CD4-positive, alpha-beta T cell treated with Interleukin-1 beta for 1 hour (primary cell): ENCODE measurements around the gene AK5.

Experiments used
- DNase-seq, 2 donors: peaks; one replicate each; pipeline ENCODE4 v3.0.0-alpha.2; 2020 to 2022

The AK5 gene

GRCh38 chr1:77546890-77547289, 265.1 kb downstream of the AK5 start:
- no peak for DNase-seq

GRCh38 chr1:77548285-77548684, 266.5 kb downstream of the AK5 start:
- no peak for DNase-seq

DNA sequence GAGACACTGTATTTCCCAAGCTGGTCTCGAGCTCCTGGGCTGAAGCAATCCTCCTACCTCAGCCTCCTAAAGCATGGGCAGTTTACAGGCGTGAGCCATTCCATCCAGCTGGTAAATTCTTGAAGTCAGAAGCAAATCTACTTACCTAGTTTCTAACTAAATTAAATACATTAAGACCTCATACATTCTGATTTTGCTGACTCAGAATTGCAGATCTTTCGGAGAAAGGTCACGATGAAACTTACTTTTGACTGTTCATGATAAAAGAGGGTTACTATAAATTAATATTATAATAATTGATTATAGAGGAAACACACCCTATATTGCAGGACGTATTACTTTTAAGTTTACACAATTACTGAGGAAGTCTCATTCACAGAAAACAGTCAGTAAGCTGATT, 268.3 kb downstream of the AK5 start:
- DNase-seq, result no peak

DNA sequence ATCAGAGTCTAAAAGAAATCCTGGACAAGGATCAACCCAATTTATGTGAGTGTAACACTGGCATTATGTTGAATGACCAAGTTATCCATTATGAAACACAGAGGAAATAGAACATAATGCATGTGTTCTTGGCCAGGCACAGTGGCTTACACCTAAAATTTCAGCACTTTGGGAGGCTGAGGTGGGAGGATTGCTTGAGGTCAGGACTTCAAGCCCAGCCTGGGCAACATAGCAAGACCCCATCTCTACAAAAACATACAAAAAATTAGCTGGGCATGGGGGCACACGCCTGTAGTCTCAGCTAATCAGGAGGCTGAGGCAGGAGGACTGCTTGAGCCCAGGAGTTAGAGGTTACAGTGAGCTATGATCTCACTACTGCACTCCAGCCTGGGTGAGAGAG, 270.8 kb downstream of the AK5 start:
- no peak for DNase-seq

DNA sequence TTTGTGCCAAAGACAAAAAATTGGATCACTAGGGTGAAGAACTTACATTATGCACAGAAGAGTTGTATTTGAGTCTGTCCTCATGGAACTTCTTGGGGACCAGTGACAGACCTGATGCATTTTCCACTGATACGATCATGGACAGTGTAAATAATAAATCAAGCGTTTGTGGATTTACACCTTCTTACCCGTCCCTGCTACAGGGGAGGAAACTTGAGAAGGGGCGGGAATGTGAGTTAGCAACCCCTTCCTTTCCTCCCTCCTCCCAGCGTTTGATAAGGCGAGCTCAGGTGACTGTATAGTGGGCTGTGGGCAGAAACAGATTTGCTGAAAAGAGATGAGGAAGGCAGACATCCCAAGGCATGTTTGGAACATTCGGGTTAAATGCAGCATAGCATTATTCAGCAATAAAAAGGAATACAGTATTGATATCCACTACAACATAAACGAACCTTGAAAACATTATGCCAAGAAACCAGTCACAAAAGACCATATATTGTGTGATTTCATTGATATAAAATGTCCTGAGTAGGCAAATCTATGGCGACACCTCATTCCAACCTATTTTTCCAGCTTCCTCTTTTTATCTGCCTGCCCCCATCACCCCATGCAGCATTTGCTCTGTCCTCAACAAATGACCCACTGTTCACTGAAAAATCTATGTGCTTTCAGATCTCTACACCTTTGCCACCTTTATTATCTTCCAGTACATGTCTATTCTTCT, 271.9 kb downstream of the AK5 start:
- no peak for DNase-seq

DNA sequence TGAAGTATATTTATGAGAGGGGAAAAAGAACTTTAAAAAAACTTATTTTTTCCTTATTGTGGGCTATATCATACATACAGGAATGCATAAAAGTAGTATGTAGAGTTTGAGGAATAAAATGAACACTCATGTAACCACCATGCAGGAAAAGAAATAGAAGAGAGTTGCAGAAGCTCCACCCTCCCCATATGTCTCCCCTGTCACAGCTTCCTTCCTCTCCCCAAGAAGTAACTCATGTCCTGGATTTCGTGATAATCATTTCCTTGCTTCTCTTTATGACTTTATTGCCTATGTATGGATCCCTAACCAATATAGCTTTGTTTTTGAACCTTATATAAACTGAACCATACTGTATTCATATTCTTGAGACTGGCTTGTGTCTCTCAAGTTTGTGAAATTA, 274.2 kb downstream of the AK5 start:
- DNase-seq, result no peak

DNA sequence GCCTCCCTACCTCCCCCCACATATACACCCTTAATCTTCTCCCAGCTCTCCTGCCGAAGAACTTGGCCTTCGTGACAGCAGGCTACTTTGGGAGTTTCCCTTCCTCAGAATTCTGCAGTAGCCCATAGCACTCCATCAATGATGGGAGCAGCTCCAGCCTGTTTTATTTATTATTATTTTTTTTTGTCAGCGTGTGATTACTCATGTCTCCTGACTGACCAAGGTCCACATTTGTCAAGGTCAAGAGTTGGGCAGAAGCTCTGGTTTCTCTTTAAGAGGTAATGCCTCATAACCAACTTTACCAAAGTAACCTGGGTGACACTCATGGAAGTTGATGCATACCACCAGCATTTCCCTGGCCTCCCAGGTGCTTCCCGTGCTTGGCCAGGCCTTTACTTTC, 275.2 kb downstream of the AK5 start:
- no peak for DNase-seq

GRCh38 chr1:77558591-77559164, 276.9 kb downstream of the AK5 start:
- no peak for DNase-seq

- no peak for DNase-seq
These were observed 278.9 kb downstream of the AK5 start for GRCh38 chr1:77560741-77561140.

- no peak for DNase-seq
These were observed 280.9 kb downstream of the AK5 start for GRCh38 chr1:77562596-77563150.

DNA sequence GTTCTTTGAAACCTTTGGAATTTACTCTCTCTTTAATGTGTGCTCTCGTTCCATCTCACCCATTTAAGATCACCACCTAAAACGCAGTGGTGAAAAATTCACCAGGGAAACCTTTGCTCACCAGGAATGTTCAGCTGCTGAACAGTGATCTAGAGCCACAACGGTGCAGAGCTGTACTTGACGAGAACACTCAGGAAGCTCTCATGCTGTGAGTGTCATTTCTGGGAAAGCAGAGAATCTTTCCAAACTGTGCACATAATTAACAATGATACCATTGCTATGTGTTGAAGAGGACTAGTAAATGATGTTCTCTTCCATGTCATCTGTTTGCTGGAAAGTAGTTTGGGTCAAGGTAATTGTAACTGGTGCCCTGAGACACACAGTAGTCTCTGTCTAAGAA, 283.5 kb downstream of the AK5 start:
- no peak for DNase-seq

- no peak for DNase-seq
These were observed 289.8 kb downstream of the AK5 start for GRCh38 chr1:77571642-77572041.

DNA sequence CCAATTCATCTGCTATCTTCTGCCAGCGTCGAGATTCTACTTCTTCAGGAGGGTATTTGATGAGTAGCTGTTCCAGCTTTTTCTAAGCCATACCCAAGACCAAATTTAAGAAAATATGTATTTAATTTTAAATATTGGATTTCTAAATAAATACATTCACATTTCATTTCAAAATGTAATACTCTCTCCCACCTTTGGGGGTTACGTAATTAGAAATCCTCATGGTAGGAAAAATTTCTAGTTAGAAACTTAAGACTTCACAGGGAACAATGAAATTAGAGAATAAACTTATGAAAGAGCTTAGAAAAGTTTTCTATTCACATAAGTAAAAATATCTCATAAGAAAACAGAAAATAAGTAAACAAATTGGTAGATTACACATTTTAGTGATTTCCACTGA, 297.7 kb downstream of the AK5 start:
- DNase-seq, result no peak

GRCh38 chr1:77582905-77583304, 301.1 kb downstream of the AK5 start:
- no peak for DNase-seq

GRCh38 chr1:77583483-77583882, 301.7 kb downstream of the AK5 start:
- no peak for DNase-seq

- no peak for DNase-seq
These were observed 303.1 kb downstream of the AK5 start for GRCh38 chr1:77584884-77585283.

DNA sequence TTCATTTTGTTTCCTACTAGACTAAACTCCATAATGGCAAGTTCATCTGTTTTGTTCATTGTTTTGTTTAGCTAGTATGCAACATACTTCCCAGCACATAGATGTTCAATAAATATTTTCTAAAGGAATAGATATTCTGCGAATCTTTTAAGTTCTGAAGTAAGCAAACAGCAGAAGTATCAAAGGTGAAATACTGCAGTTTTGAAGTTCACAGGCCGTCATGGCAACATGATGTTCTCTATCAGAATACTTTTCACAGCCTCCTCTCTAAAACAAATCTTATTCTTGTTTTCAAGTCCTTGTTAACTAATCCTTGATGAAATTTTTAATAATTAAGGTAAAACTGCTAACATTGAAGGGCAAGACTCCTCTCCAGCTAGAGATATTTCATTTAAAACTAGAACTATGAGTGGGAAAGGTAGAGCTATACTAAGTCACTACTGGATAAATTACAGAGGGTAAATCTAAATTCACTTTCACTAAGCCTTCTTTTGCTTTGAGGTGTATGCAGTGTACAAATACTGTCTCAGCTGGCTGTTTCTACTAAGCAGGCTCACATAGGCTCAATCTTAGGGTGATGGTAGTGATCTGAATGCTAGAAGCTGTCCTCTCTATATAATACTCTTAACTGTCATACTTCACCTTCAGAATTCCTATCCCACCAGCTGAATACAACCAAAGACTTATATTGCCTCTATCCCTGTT, 303.9 kb downstream of the AK5 start:
- DNase-seq, result no peak

- DNase-seq, result no peak
These were observed 307.4 kb downstream of the AK5 start for GRCh38 chr1:77589231-77589630.

DNA sequence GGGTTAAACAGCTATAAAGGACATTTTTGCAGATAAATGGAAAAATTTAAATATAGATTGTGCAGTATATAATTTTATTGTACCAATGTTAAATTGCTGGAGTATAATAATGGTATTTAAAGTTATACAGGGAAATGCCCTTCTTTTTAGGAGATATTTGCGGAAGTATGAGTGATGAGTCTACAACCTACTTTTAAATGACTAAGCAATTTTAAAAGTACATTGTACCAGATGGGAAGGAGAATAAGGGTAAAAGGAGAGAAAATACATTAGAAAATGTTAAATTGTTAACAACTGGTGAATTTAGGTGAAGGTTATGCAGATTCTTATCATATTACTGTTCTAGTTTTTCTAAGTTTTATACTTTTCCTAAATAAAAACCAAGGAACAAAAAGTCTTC, 308.8 kb downstream of the AK5 start:
- DNase-seq, result no peak

DNA sequence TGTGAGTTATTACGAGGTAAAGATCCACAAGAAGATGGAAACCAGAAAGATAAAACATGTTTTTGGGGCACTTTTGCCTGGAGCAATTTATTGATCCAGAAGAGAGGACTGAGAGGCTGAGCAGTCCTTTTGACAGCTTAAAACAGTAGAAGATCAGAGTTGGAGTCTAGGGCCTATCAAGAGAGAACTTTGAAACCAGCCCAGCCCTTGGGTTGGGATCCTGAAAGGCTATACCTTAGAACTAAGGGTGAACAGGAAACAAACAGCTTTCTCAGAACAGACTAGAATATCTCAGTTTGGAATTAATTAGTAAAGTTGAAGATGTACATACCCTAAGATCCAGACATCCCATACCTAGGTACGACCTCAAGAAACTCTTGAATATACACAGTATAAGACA, 311.1 kb downstream of the AK5 start:
- no peak for DNase-seq

GRCh38 chr1:77594366-77595112, 312.7 kb downstream of the AK5 start:
- DNase-seq, result no peak

DNA sequence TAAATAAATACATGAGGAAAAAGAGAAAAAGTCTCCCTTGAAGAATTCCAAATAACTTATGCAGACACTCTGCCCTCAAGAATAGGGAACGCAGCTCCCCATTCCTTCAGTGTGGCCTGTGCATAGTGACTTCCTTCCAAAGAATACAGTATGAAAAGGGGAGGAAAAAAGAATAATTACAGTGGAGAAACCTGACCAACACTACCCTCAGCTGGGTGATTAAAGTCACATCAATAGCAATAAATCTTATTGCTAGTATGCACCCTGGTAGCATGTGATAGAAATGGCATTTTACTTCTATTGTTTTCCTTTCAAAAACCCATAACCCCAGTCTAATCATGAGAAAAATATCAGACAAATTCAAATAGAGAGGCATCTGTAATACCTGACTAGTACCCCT, 315.5 kb downstream of the AK5 start:
- DNase-seq, result no peak

DNA sequence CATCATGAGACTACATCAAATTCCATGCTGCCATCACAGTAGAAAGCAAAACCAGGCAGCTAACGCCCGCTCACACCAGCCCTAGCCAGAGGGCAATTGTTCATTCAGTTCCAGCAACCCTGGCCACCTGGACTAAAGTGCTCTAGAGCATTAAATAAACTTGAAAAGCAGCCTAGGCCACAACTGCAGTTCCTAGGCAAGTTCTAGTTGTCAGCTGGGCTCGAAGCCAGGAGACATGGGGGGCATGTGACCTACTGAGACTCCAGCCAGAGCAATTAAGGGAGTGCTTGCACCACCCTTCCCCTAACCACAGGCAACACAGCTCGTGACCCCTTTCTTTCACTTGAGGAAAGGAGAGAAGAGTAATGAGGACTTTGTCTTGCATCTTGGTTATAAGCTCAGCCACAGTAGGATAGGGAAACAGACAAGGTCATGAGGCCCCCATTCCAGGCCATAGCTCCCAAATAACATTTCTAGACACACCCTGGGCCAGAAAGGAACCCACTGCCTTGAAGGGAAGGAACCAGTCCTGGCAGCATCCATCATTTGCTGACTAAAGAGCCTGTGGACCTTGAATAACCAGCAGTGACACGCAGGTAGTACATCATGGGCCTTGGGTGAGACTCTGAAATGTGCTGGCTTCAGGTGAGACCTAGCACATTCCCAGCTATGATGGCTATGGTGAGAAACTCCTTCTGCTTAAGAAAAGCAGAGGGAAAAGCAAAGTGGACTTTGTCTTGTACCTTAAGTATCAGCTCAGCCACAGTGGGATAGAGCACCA, 323.6 kb downstream of the AK5 start:
- no peak for DNase-seq
